ENCODE measurements around the gene NKAIN2. TPM values are rescaled to one million over a fixed set of nuclear protein-coding genes. Genes with fewer than 3 reads are reported as not detected.

The NKAIN2 gene
- total and polyA plus RNA-seq, 8 donors, result 0.02 to 0.09 TPM; not detected in 6

DNA sequence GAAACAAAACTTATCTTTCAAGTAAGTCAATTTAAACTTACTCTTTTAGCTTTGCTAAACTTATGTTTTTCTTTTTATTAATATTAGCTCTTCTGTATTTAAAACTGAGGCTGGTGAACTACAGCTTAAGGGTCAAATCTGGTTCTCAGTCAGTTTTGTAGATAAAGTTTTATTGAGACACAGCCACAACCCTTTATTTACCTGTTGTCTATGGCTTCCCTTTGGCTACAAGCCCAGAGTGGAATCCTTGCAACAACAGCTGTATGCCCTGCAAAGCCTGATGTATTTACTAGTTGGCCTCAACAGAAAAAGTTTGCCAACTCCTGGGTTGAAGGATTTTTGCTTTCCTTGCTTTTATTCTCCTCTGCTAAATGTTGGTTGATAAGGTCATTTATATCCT is 667.1 kb downstream of the NKAIN2 start:
- no peaks in the 10 kb centered on the region for H3K4me1 ChIP-seq
- intact Hi-C loops (cut with DNase I), result no loop called here
- no peaks in the 10 kb centered on the region for H3K9me3 ChIP-seq
- no peaks in the 10 kb centered on the region for H3K27me3 ChIP-seq
- TF ChIP-seq, protein P1, sequence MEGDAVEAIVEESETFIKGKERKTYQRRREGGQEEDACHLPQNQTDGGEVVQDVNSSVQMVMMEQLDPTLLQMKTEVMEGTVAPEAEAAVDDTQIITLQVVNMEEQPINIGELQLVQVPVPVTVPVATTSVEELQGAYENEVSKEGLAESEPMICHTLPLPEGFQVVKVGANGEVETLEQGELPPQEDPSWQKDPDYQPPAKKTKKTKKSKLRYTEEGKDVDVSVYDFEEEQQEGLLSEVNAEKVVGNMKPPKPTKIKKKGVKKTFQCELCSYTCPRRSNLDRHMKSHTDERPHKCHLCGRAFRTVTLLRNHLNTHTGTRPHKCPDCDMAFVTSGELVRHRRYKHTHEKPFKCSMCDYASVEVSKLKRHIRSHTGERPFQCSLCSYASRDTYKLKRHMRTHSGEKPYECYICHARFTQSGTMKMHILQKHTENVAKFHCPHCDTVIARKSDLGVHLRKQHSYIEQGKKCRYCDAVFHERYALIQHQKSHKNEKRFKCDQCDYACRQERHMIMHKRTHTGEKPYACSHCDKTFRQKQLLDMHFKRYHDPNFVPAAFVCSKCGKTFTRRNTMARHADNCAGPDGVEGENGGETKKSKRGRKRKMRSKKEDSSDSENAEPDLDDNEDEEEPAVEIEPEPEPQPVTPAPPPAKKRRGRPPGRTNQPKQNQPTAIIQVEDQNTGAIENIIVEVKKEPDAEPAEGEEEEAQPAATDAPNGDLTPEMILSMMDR (IDR thresholded peaks at IDR 0.05), result no peak
- no peak overlapping the region for H3K4me3 ChIP-seq
- FAIRE-seq (no peak), DNase-seq (no peak), ATAC-seq (no peak)
- H3K36me3 ChIP-seq, result no peaks in the 10 kb centered on the region
- no peak overlapping the region for H3K27ac ChIP-seq

DNA sequence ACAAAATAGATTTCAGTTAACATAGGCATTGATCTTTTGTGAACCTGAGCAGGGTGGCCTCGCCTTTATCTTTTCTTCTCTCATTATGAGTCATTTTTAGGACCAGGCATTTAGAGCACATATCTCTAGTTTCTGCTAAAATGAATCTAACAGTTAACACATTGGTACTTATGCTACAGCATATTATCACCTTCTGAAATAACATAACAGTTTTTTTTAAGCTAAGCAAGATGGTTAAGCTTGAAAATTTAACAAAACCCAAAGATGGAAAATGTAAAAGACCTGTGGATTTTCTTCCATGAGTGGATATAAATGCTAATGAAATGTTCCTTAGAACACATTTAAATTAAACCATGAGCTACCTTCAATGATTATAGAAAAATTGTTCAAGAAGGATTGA is 671.5 kb downstream of the NKAIN2 start:
- H3K4me1 ChIP-seq, result no peaks in the 10 kb centered on the region
- TF ChIP-seq, protein P1 (IDR thresholded peaks at IDR 0.05), result no peak
- FAIRE-seq (no peak), ATAC-seq (no peak), DNase-seq (no peak)
- no peaks in the 10 kb centered on the region for H3K27me3 ChIP-seq
- H3K9me3 ChIP-seq, result no peaks in the 10 kb centered on the region
- H3K27ac ChIP-seq, result no peak overlapping the region
- intact Hi-C loops (cut with DNase I), result no loop called here
- WGBS, 2 donors, result 11 to 18% methylated on average over 1 of the region's 1 CpG
- H3K36me3 ChIP-seq, result no peaks in the 10 kb centered on the region
- H3K4me3 ChIP-seq, result no peak overlapping the region

DNA sequence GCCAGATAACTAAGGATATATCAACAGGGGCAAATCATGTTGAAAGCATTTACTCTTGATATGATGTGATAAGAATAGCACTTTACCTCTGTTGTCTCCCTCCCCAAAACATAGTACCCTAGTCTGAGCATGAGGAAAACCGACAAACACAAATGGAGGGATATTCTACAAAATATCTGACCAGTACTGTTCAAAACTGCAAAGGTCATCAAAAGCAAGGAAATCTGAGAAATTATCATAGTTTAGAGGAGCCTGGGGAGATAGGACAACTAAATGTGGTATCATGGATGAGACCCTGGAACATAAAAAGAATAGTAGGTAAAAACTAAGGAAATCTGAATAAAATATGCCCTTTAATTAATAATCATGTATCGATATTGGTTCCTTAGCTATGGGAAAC is 675.2 kb downstream of the NKAIN2 start:
- FAIRE-seq (no peak), ATAC-seq (no peak), DNase-seq (no peak)
- intact Hi-C loops (cut with DNase I), result no loop called here
- no peak overlapping the region for H3K4me3 ChIP-seq
- 66 to 82% methylated on average over 2 of the region's 2 CpGs for WGBS, 2 donors
- TF ChIP-seq, protein P1 (IDR thresholded peaks at IDR 0.05), result no peak
- H3K4me1 ChIP-seq, result no peaks in the 10 kb centered on the region
- no peaks in the 10 kb centered on the region for H3K36me3 ChIP-seq
- no peaks in the 10 kb centered on the region for H3K27me3 ChIP-seq
- no peak overlapping the region for H3K27ac ChIP-seq
- H3K9me3 ChIP-seq, result no peaks in the 10 kb centered on the region

DNA sequence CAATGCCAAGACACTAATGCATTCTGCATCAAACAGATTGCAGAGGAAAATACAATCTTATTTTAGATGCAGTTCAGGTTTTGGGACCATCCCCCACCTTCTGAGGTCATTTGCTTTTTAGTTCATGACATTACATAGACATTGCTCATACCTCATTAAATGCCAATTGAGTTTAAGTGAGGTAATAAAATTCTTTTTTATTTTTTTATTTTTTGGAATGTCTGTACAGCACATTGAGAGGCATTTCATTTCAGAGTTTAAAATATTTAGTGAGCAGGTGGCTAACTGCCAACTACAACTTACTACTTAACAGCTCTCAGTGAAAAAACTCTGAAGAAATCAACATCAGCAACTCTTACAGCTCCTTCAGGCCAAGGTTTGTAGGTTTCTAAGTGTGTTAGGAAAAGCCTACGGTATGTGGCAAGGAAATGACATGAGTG is 676.3 kb downstream of the NKAIN2 start:
- TF ChIP-seq, protein P1 (IDR thresholded peaks at IDR 0.05), result no peak
- Histone ChIP-seq H3K4me1 (no peaks in the 10 kb centered on the region), H3K36me3 (no peaks in the 10 kb centered on the region), H3K9me3 (no peaks in the 10 kb centered on the region), H3K27me3 (no peaks in the 10 kb centered on the region), H3K27ac (no peak overlapping the region), H3K4me3 (no peak overlapping the region)
- intact Hi-C loops (cut with DNase I), result no loop called here
- ATAC-seq (no peak), DNase-seq (no peak), FAIRE-seq (no peak)
- 26 to 40% methylated on average over 1 of the region's 1 CpG for WGBS, 2 donors

DNA sequence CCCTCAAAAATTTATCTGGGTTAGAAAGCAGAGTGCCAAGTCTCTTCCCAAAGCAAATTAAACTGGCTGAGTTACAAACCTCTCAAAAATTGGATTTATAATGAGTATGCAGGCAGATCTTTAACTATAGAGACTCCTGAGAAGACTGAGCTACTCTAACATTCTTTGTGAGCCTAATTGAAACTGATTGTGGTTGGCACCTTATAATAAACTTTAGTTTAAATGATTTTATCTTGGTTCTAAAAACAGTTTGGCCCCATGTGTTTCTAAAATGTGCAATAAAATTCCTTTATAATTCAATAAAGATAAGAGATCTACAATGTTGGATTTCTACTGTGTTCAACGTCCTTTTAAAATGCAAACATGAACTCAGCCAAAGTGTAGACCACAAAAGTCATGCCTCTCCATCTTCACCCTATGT is 678.4 kb downstream of the NKAIN2 start:
- Histone ChIP-seq H3K27me3 (no peaks in the 10 kb centered on the region), H3K9me3 (no peaks in the 10 kb centered on the region), H3K36me3 (no peaks in the 10 kb centered on the region), H3K27ac (no peak overlapping the region), H3K4me3 (no peak overlapping the region), H3K4me1 (no peaks in the 10 kb centered on the region)
- intact Hi-C loops (cut with DNase I), result no loop called here
- WGBS, 2 donors, result 13 to 16% methylated on average over 1 of the region's 1 CpG
- ATAC-seq (no peak), DNase-seq (no peak), FAIRE-seq (no peak)
- TF ChIP-seq, protein P1 (IDR thresholded peaks at IDR 0.05), result no peak
